SK-N-SH (cell line): ENCODE results near the gene ENDOD1. TPM values are rescaled to one million over a fixed set of nuclear protein-coding genes. Genes with fewer than 3 reads are reported as not detected.
"Not testable (repeated sequence)": the region's sequence is repeated elsewhere in the genome, so short reads cannot be mapped to it uniquely, and the experiment has no call there.

Source experiments
- CTCF ChIA-PET: fragments of 300-600, 350-600 bp; formaldehyde crosslinking; extraction: SDS; loops from one replicate; lab custom pipeline; 2021; lab: Yijun Ruan, JAX
- POLR2A ChIA-PET: fragments of 350-600 bp; sonication (Branson Sonifier 250); formaldehyde crosslinking; extraction: SDS; loops from one replicate; lab custom pipeline; 2020; ENCODE audit warnings: antibody characterized with exemption, inconsistent platforms; lab: Yijun Ruan, JAX
- DNase-seq: peaks from one replicate; pipeline ENCODE4 v3.0.0; 2012
- H2AFZ ChIP-seq: fragments of 200-600 bp; sonication (generic); 2 replicates; pipeline ENCODE4 v1.8.1; 2016; ENCODE audit warnings: antibody characterized with exemption, mild to moderate bottlenecking, low read depth
- H3F3A ChIP-seq: fragments of 200-600 bp; sonication (generic); replicated peaks from 2 replicates; pipeline ENCODE3; 2016; ENCODE audit warnings: antibody characterized with exemption, mild to moderate bottlenecking; ENCODE audit not compliant: insufficient read depth
- H3K27ac ChIP-seq, 2 experiments: fragments of 200-500 bp in 1 of 2; fragments of 200-600 bp in 1 of 2; sonication (Bioruptor generic) in 1 of 2; sonication (generic), shearing (Covaris generic) in 1 of 2; 2 replicates each; pipeline versions ENCODE4 v1.5.1 to v1.6.1; 2014 to 2016; ENCODE audit warnings: low read depth in 2 of 2, inconsistent platforms in 1 of 2, low read length in 1 of 2, mild to moderate bottlenecking in 1 of 2, mixed read lengths in 1 of 2
- H3K27me3 ChIP-seq: fragments of 200-600 bp; sonication (generic), shearing (Covaris generic); 2 replicates; pipeline ENCODE4 v1.6.1; 2016; ENCODE audit warnings: mixed run types; ENCODE audit not compliant: insufficient read depth
- H3K36me3 ChIP-seq, 2 experiments: fragments of 200-500 bp in 1 of 2; fragments of 200-600 bp in 1 of 2; sonication (Bioruptor generic) in 1 of 2; sonication (generic) in 1 of 2; replicated peaks in 1 of 2; 2 replicates each; pipeline versions ENCODE3 to v1.5.1; 2014 to 2016; ENCODE audit warnings: low read length in 1 of 2, mild to moderate bottlenecking in 1 of 2; ENCODE audit not compliant: insufficient read depth in 2 of 2, control insufficient read depth in 1 of 2
- H3K4me1 ChIP-seq, 2 experiments: fragments of 200-500 bp in 1 of 2; fragments of 200-600 bp in 1 of 2; sonication (Bioruptor generic) in 1 of 2; sonication (generic), shearing (Covaris generic) in 1 of 2; 2 replicates each; pipeline versions ENCODE4 v1.5.1 to v1.6.1; 2014 to 2016; ENCODE audit warnings: low read depth in 1 of 2, low read length in 1 of 2, mixed run types in 1 of 2; ENCODE audit not compliant: insufficient read depth in 2 of 2, control insufficient read depth in 1 of 2
- H3K4me2 ChIP-seq: fragments of 200-600 bp; sonication (generic), shearing (Covaris generic); 2 replicates; pipeline ENCODE4 v1.6.1; 2017; ENCODE audit warnings: mixed run types
- H3K4me3 ChIP-seq, 2 experiments: fragments of 200-500 bp in 1 of 2; fragments of 200-600 bp in 1 of 2; sonication (Bioruptor generic) in 1 of 2; sonication (generic), shearing (Covaris generic) in 1 of 2; 2 replicates each; pipeline versions ENCODE4 v1.5.1 to v1.8.1; 2014 to 2016; ENCODE audit warnings: low read depth in 2 of 2, inconsistent platforms in 1 of 2, low read length in 1 of 2, mild to moderate bottlenecking in 1 of 2, mixed read lengths in 1 of 2, moderate library complexity in 1 of 2
- H3K79me2 ChIP-seq: fragments of 200-600 bp; sonication (generic); 2 replicates; pipeline ENCODE4 v1.8.1; 2017; ENCODE audit warnings: mild to moderate bottlenecking; ENCODE audit not compliant: insufficient read depth
- H3K9ac ChIP-seq: fragments of 200-600 bp; sonication (generic); 2 replicates; pipeline ENCODE4 v1.6.1; 2017; ENCODE audit warnings: mixed run types
- H3K9me2 ChIP-seq: fragments of 200-600 bp; sonication (generic); 2 replicates; pipeline ENCODE4 v1.6.1; 2017; ENCODE audit warnings: mixed run types
- H3K9me3 ChIP-seq: fragments of 200-600 bp; sonication (generic); 2 replicates; pipeline ENCODE4 v1.6.1; 2017; ENCODE audit warnings: mixed run types, mild to moderate bottlenecking, moderate library complexity
- H4K20me1 ChIP-seq: fragments of 200-600 bp; sonication (generic); 2 replicates; pipeline ENCODE4 v1.6.1; 2017; ENCODE audit warnings: mild to moderate bottlenecking, mixed run types; ENCODE audit not compliant: insufficient read depth
- CHD2 ChIP-seq: fragments of 150-350 bp; IDR thresholded peaks from 2 replicates; pipeline ENCODE4 v1.6.1; 2018; ENCODE audit warnings: low read length; ENCODE audit not compliant: partially characterized antibody
- EP300 ChIP-seq, 2 experiments: IDR thresholded peaks; 2 replicates each; pipeline versions ENCODE4 v1.4.0 to v1.6.1; 2012; ENCODE audit warnings: borderline replicate concordance in 1 of 2, low read depth in 1 of 2, low read length in 1 of 2
- FOSL2 ChIP-seq: IDR thresholded peaks from 2 replicates; pipeline ENCODE4 v1.4.0; 2012; ENCODE audit warnings: low read depth, mild to moderate bottlenecking, moderate library complexity, borderline replicate concordance
- FOXJ3 ChIP-seq: sonication (generic); formaldehyde crosslinking; IDR thresholded peaks from 2 replicates; pipeline ENCODE4 v1.5.1; 2020; ENCODE audit warnings: mild to moderate bottlenecking, missing genetic modification reagents
- GABPA ChIP-seq: IDR thresholded peaks from 2 replicates; pipeline ENCODE4 v1.4.0; 2012; ENCODE audit warnings: low read depth, mild to moderate bottlenecking
- GATA2 ChIP-seq: sonication (generic); formaldehyde crosslinking; IDR thresholded peaks from 2 replicates; pipeline ENCODE4 v1.5.0; 2020; ENCODE audit warnings: mild to moderate bottlenecking, missing genetic modification reagents
- JUND ChIP-seq: IDR thresholded peaks from 2 replicates; pipeline ENCODE4 v1.4.0; 2012
- MXI1 ChIP-seq: IDR thresholded peaks from 2 replicates; pipeline ENCODE4 v1.6.1; 2012; ENCODE audit warnings: mild to moderate bottlenecking, low read depth, low read length, improper control_type of control experiment
- NRF1 ChIP-seq: IDR thresholded peaks from 2 replicates; pipeline ENCODE4 v1.6.1; 2012; ENCODE audit warnings: low read depth, mild to moderate bottlenecking, low read length
- RAD21 ChIP-seq: IDR thresholded peaks from 2 replicates; pipeline ENCODE4 v1.6.1; 2012; ENCODE audit warnings: mild to moderate bottlenecking, low read length
- RCOR1 ChIP-seq: fragments of 150-350 bp; IDR thresholded peaks from 2 replicates; pipeline ENCODE4 v1.6.1; 2017; ENCODE audit warnings: antibody characterized with exemption, low read length
- RFX5 ChIP-seq: IDR thresholded peaks from 2 replicates; pipeline ENCODE4 v1.6.1; 2012; ENCODE audit warnings: mild to moderate bottlenecking, improper control_type of control experiment, low read length
- TAF1 ChIP-seq: IDR thresholded peaks from 2 replicates; pipeline ENCODE4 v1.6.1; 2012; ENCODE audit warnings: low read depth, mild to moderate bottlenecking, low read length, moderate library complexity, borderline replicate concordance
- TEAD4 ChIP-seq: IDR thresholded peaks from 2 replicates; pipeline ENCODE4 v1.4.0; 2012; ENCODE audit warnings: mild to moderate bottlenecking, borderline replicate concordance; ENCODE audit not compliant: insufficient read depth
- WGBS: methylation state at CpG from one replicate; pipeline ENCODE4 v1.1.6; 2017; ENCODE audit warnings: low lambda C conversion rate; 5-methylcytosine and 5-hydroxymethylcytosine counted together
- polyA plus RNA-seq, 3 experiments: library from polyadenylated mRNA; depleted of rRNA; stranded (reverse); fragments of >200 nt; gene quantifications; 2 replicates each; pipeline ENCODE4 v1.2.3, GENCODE V29; 2012
- TF ChIP-seq, protein P1 (sequence below): fragments of 200-600 bp; sonication (generic); IDR thresholded peaks from 2 replicates; pipeline ENCODE4 v1.6.1; 2017; ENCODE audit warnings: antibody characterized with exemption, mild to moderate bottlenecking, moderate library complexity
- TF ChIP-seq, protein P2 (sequence below): IDR thresholded peaks from 2 replicates; pipeline ENCODE4 v1.4.0; 2012; ENCODE audit warnings: low read depth
- TF ChIP-seq, protein P3 (sequence below): IDR thresholded peaks from 2 replicates; pipeline ENCODE4 v1.4.0; 2012; ENCODE audit warnings: low read depth, borderline replicate concordance

The ENDOD1 gene
- polyA plus RNA-seq, 1 of the 3 experiments (the other 2 are of a cell fraction): 15.0 TPM

DNA sequence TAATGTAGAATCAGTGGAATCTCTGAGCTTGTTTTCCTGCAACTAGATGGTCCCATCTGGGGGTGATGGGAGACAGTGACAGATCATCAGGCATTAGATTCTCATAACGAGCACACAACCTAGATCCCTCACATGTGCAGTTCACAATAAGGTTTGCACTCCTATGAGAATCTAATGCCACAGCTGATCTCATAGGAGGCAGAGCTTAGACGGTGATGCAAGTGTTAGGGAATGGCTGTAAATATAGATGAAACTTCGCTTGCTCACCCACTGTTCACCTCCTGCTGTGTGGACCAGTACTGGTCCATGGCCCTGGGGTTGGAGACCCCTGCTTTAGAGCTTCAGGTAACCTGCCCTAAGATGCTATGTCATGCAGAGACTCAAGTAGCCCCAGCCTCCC, 21.8 kb downstream of the ENDOD1 start:
- H3K79me2 ChIP-seq, H3K9me3 ChIP-seq, POLR2A ChIA-PET, H3K36me3 ChIP-seq, H3K27me3 ChIP-seq, H3K9ac ChIP-seq, H3F3A ChIP-seq, DNase-seq, H3K4me2 ChIP-seq, H3K4me3 ChIP-seq, H4K20me1 ChIP-seq, H2AFZ ChIP-seq, H3K27ac ChIP-seq, H3K9me2 ChIP-seq: not testable (repeated sequence)
- WGBS: 88% methylated on average over 3 of the region's 3 CpGs
- CTCF ChIA-PET: interaction anchor here (0.6 kb wide), 1 partner anchor 409 kb away, joined by 3 read pairs; no protein-coding TSS in a partner anchor
- H3K4me1 ChIP-seq: peaks cover 0 to 25% of the 10 kb centered on the region in 2 experiments; a peak in 1 of 4 replicates

DNA sequence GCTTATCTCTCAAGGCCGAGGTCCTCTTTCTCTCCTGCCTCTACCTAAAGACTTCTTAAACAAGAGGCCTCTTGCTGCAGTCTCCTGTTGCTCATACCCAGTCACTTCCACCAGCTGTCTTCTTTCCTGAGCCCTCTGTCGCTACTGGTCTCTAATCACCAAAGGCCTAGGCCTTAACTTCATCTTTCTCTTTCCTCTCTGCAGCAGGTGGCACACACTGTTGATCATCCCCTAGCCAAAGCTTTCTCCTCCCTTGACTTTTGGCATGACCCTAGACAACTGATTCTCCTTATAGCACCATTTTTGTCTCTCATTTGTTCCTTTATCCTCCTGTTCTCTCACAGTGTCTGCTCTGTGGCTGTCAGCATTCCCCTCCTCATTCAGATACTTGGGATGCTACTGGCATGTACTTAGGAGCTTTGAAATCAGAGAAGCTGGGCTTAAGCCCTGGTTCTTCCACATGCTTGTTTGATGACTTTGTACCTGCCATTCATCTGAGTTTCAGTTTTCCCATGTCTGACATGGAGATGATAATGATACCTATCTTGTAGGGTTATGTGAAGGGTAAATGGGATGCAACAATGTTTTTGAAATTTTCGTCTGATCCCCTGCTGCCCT, 22.4 kb downstream of the ENDOD1 start:
- Histone ChIP-seq H3K36me3 (no peaks in the 10 kb centered on the region), H3K79me2 (no peaks in the 10 kb centered on the region; the same call in 1 of the 2 replicates), H2AFZ (no peak overlapping the region), H3K4me1 (peaks cover 0 to 21% of the 10 kb centered on the region in 2 experiments; a peak in 1 of 4 replicates), H3K4me3 (no peak overlapping the region), H3K27ac (no peak overlapping the region), H3K9me2 (no peaks in the 10 kb centered on the region), H3K9ac (no peak overlapping the region), H3K4me2 (no peak overlapping the region), H4K20me1 (no peaks in the 10 kb centered on the region), H3F3A (peaks cover 9% of the 10 kb centered on the region), H3K27me3 (no peaks in the 10 kb centered on the region), H3K9me3 (no peaks in the 10 kb centered on the region)
- TF ChIP-seq FOSL2 (no peak), CHD2 (no peak), GABPA (no peak), MXI1 (no peak), GATA2 (no peak), TEAD4 (no peak), EP300 (IDR thresholded peaks at IDR 0.05; ENCODE audit: borderline replicate concordance in 1 of 2, low read depth in 1 of 2, low read length in 1 of 2) (no peak), TAF1 (no peak), JUND (no peak)
- TF ChIP-seq, protein P1, sequence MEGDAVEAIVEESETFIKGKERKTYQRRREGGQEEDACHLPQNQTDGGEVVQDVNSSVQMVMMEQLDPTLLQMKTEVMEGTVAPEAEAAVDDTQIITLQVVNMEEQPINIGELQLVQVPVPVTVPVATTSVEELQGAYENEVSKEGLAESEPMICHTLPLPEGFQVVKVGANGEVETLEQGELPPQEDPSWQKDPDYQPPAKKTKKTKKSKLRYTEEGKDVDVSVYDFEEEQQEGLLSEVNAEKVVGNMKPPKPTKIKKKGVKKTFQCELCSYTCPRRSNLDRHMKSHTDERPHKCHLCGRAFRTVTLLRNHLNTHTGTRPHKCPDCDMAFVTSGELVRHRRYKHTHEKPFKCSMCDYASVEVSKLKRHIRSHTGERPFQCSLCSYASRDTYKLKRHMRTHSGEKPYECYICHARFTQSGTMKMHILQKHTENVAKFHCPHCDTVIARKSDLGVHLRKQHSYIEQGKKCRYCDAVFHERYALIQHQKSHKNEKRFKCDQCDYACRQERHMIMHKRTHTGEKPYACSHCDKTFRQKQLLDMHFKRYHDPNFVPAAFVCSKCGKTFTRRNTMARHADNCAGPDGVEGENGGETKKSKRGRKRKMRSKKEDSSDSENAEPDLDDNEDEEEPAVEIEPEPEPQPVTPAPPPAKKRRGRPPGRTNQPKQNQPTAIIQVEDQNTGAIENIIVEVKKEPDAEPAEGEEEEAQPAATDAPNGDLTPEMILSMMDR: no peak
- DNase-seq: no peak
- CTCF ChIA-PET: interaction anchor here (0.6 kb wide), 1 partner anchor 409 kb away, joined by 3 read pairs; no protein-coding TSS in a partner anchor
- POLR2A ChIA-PET: no interaction called here
- 91% methylated on average over 3 of the region's 3 CpGs for WGBS

DNA sequence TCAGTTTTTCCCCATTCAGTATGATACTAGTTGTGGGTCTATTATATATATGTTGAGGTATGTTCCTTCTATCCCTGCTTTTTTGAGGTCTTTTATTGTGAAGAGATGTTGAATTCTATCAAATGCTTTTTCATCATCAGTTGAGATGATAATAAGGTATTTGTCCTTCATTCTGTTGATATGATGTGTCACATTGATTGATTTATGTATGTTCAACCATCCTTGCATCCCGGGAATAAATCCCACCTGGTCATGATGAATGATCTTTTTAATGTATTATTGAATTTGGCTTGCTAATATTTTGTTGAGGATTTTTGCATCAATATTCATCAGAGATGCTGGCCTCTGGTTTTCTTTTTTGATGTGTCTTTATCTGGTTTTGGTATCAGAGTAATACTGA, 26.0 kb downstream of the ENDOD1 start:
- Histone ChIP-seq H3K9me3 (no peaks in the 10 kb centered on the region), H3K9ac (no peak overlapping the region), H3K27ac (no peak overlapping the region), H4K20me1 (no peaks in the 10 kb centered on the region)
- TF ChIP-seq RFX5: no peak
- TF ChIP-seq TEAD4: no peak
- TF ChIP-seq FOXJ3 (CRISPR knock-in tag): no peak
- no peak for TF ChIP-seq RAD21
- TF ChIP-seq, protein P2, sequence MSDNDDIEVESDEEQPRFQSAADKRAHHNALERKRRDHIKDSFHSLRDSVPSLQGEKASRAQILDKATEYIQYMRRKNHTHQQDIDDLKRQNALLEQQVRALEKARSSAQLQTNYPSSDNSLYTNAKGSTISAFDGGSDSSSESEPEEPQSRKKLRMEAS: no peak
- TF ChIP-seq RCOR1: no peak
- TF ChIP-seq NRF1: no peak
- TF ChIP-seq, protein P3, sequence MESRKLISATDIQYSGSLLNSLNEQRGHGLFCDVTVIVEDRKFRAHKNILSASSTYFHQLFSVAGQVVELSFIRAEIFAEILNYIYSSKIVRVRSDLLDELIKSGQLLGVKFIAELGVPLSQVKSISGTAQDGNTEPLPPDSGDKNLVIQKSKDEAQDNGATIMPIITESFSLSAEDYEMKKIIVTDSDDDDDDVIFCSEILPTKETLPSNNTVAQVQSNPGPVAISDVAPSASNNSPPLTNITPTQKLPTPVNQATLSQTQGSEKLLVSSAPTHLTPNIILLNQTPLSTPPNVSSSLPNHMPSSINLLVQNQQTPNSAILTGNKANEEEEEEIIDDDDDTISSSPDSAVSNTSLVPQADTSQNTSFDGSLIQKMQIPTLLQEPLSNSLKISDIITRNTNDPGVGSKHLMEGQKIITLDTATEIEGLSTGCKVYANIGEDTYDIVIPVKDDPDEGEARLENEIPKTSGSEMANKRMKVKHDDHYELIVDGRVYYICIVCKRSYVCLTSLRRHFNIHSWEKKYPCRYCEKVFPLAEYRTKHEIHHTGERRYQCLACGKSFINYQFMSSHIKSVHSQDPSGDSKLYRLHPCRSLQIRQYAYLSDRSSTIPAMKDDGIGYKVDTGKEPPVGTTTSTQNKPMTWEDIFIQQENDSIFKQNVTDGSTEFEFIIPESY: no peak
- TF ChIP-seq, all 33 proteins: peak for 0
- Histone ChIP-seq H3K4me1 (no peaks in the 10 kb centered on the region), H3F3A (no peaks in the 10 kb centered on the region), H3K36me3 (no peaks in the 10 kb centered on the region), H2AFZ (no peak overlapping the region), H3K4me2 (no peak overlapping the region), H3K4me3 (no peak overlapping the region), H3K27me3 (no peaks in the 10 kb centered on the region), H3K79me2 (no peaks in the 10 kb centered on the region; the same call in 1 of the 2 replicates), H3K9me2 (no peaks in the 10 kb centered on the region)
- CTCF ChIA-PET: no interaction called here
- 43% methylated on average over 1 of the region's 1 CpG for WGBS
- DNase-seq: no peak
- POLR2A ChIA-PET: no interaction called here
